GM12891 (cell line): ENCODE measurements around the gene ZNF496.

Experiments used
- PAX5 ChIP-seq: IDR thresholded peaks from 2 replicates; pipeline ENCODE4 v1.6.1; 2011; ENCODE audit warnings: low read length, moderate library complexity, mild to moderate bottlenecking; ENCODE audit not compliant: insufficient read depth, severe bottlenecking
- POLR2A ChIP-seq: IDR thresholded peaks from 2 replicates; pipeline ENCODE4 v1.6.1; 2011; ENCODE audit warnings: low read depth, low read length, control low read depth
- POLR2AphosphoS5 ChIP-seq: IDR thresholded peaks from 2 replicates; pipeline ENCODE4 v1.6.1; 2011; ENCODE audit warnings: low read depth, low read length, control low read depth
- POU2F2 ChIP-seq: IDR thresholded peaks from 2 replicates; pipeline ENCODE4 v1.6.1; 2011; ENCODE audit warnings: low read depth, mild to moderate bottlenecking, control low read depth, low read length, moderate library complexity
- SPI1 ChIP-seq: IDR thresholded peaks from 2 replicates; pipeline ENCODE4 v1.6.1; 2011; ENCODE audit warnings: low read depth, low read length, control low read depth
- TAF1 ChIP-seq: IDR thresholded peaks from 2 replicates; pipeline ENCODE4 v1.6.1; 2011; ENCODE audit warnings: low read depth, low read length, control low read depth

DNA sequence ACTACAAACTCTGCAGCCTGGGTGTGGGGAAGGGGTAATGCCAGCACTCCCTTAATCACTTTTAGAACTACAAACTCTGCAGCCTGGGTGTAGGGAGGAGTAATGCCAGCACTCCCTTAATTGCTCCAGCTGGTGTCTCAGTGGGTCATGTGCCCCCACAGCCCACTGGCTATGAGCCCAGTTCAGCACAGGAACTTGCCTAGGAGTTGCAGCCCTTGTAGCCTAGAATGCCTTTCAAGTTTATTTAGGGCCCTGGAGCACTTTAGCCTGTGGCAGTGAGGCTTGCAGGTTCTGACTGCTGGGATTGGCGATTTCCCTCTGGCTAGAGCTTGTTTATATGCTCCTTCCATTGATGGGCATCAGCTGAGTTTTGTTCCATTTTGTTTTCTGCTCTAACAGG lies 58.7 kb downstream of the ZNF496 start:
- TF ChIP-seq TAF1 (no peak), POLR2A (no peak), POLR2AphosphoS5 (no peak), PAX5 (no peak), POU2F2 (no peak), SPI1 (no peak)
